Measurements from ENCODE around the gene CBLB. TPM values are rescaled to one million over a fixed set of nuclear protein-coding genes. Genes with fewer than 3 reads are reported as not detected.

CBLB gene
- total RNA-seq, 2 donors from 2014 or later: 31.1 to 40.5 TPM

- WGBS, 2 donors: 69 to 79% methylated on average over 5 of the region's 5 CpGs
- ATAC-seq: no peak
- no peaks in the 10 kb centered on the region for H3K9me3 ChIP-seq
- intact Hi-C loops (cut with DNase I): no loop called here
- peaks cover 8% of the 10 kb centered on the region for H3K4me1 ChIP-seq
- no peak for DNase-seq
- H3K36me3 ChIP-seq (replicated peaks in 1 of 2; ENCODE audit: insufficient read depth in 1 of 2, low read depth in 2 of 2): peaks cover 0 to 2% of the 10 kb centered on the region in 2 donors
- no peaks in the 10 kb centered on the region for H3K27me3 ChIP-seq
- no peak overlapping the region for H3K4me3 ChIP-seq
- no peak overlapping the region for H3K27ac ChIP-seq
- TF ChIP-seq CTCF (IDR thresholded peaks at IDR 0.05) (no peak), POLR2A (IDR thresholded peaks at IDR 0.05) (no peak)
These were observed 192.1 kb downstream of the CBLB start for GRCh38 chr3:105676621-105677300.

GRCh38 chr3:105674437-105675065 lies 194.3 kb downstream of the CBLB start:
- no peak overlapping the region for H3K4me3 ChIP-seq
- intact Hi-C loops (cut with DNase I): no loop called here
- H3K9me3 ChIP-seq: no peaks in the 10 kb centered on the region
- no peak overlapping the region for H3K27ac ChIP-seq
- no peak for TF ChIP-seq POLR2A (IDR thresholded peaks at IDR 0.05)
- no peak for TF ChIP-seq CTCF (IDR thresholded peaks at IDR 0.05)
- H3K27me3 ChIP-seq: no peaks in the 10 kb centered on the region
- no peaks in the 10 kb centered on the region for H3K36me3 ChIP-seq (replicated peaks in 1 of 2; ENCODE audit: insufficient read depth in 1 of 2, low read depth in 2 of 2)
- DNase-seq (no peak), ATAC-seq (no peak)
- H3K4me1 ChIP-seq: peaks cover 16% of the 10 kb centered on the region

- intact Hi-C loops (cut with DNase I): no loop called here
- no peak overlapping the region for H3K27ac ChIP-seq
- no peak overlapping the region for H3K4me3 ChIP-seq
- H3K9me3 ChIP-seq: no peaks in the 10 kb centered on the region
- WGBS, 2 donors: 97 to 98% methylated on average over 5 of the region's 5 CpGs
- no peaks in the 10 kb centered on the region for H3K27me3 ChIP-seq
- DNase-seq (no peak), ATAC-seq (no peak)
- H3K4me1 ChIP-seq: peaks cover 16% of the 10 kb centered on the region
- peaks cover 0 to 2% of the 10 kb centered on the region in 2 donors for H3K36me3 ChIP-seq (replicated peaks in 1 of 2; ENCODE audit: insufficient read depth in 1 of 2, low read depth in 2 of 2)
- TF ChIP-seq CTCF (IDR thresholded peaks at IDR 0.05): no peak
- no peak for TF ChIP-seq POLR2A (IDR thresholded peaks at IDR 0.05)
These were observed 195.8 kb downstream of the CBLB start for GRCh38 chr3:105672996-105673395.

GRCh38 chr3:105662306-105662705 lies 206.5 kb downstream of the CBLB start:
- intact Hi-C loops (cut with DNase I): no loop called here
- Histone ChIP-seq H3K27ac (no peak overlapping the region), H3K36me3 (replicated peaks in 1 of 2; ENCODE audit: insufficient read depth in 1 of 2, low read depth in 2 of 2) (no peaks in the 10 kb centered on the region), H3K9me3 (no peaks in the 10 kb centered on the region), H3K27me3 (no peaks in the 10 kb centered on the region), H3K4me3 (no peak overlapping the region), H3K4me1 (no peaks in the 10 kb centered on the region)
- ATAC-seq (no peak), DNase-seq (no peak)
- TF ChIP-seq POLR2A (IDR thresholded peaks at IDR 0.05) (no peak), CTCF (IDR thresholded peaks at IDR 0.05) (no peak)

- DNase-seq (no peak), ATAC-seq (no peak)
- no peaks in the 10 kb centered on the region for H3K27me3 ChIP-seq
- no peaks in the 10 kb centered on the region for H3K36me3 ChIP-seq (replicated peaks in 1 of 2; ENCODE audit: insufficient read depth in 1 of 2, low read depth in 2 of 2)
- H3K4me1 ChIP-seq: peaks cover 7% of the 10 kb centered on the region
- intact Hi-C loops (cut with DNase I): no loop called here
- WGBS, 2 donors: 90 to 92% methylated on average over 3 of the region's 3 CpGs
- no peaks in the 10 kb centered on the region for H3K9me3 ChIP-seq
- H3K27ac ChIP-seq: no peak overlapping the region
- TF ChIP-seq POLR2A (IDR thresholded peaks at IDR 0.05) (no peak), CTCF (IDR thresholded peaks at IDR 0.05) (no peak)
- no peak overlapping the region for H3K4me3 ChIP-seq
These were observed 207.4 kb downstream of the CBLB start for GRCh38 chr3:105661461-105661860.
